MG63 (cell line): ENCODE data around the gene RABL6. TPM values are rescaled to one million over a fixed set of nuclear protein-coding genes. Genes with fewer than 3 reads are reported as not detected.
"Not testable (repeated sequence)": the region's sequence is repeated elsewhere in the genome, so short reads cannot be mapped to it uniquely, and the experiment has no call there.

Experiments
- DNase-seq: peaks from one replicate; pipeline ENCODE4 v3.0.0-alpha.2; 2020
- H3K27me3 ChIP-seq: fragments of 250-450 bp; sonication (Bioruptor Pico); 2 replicates; pipeline ENCODE4 v1.5.1; 2020; ENCODE audit warnings: mild to moderate bottlenecking, moderate library complexity
- H3K36me3 ChIP-seq: fragments of 250-450 bp; sonication (Bioruptor Pico); 2 replicates; pipeline ENCODE4 v1.5.1; 2020; ENCODE audit warnings: mild to moderate bottlenecking, moderate library complexity
- H3K4me3 ChIP-seq: fragments of 250-450 bp; sonication (Bioruptor Pico); 2 replicates; pipeline ENCODE4 v1.5.1; 2020; ENCODE audit warnings: mild to moderate bottlenecking, moderate library complexity
- H3K9me3 ChIP-seq: fragments of 250-450 bp; sonication (Bioruptor Pico); 2 replicates; pipeline ENCODE4 v1.5.1; 2020; ENCODE audit warnings: mild to moderate bottlenecking, moderate library complexity
- total RNA-seq: library from RNA; depleted of rRNA; stranded (reverse); fragments of >200 nt; shearing (Covaris generic); gene quantifications from 2 replicates; pipeline ENCODE4 v1.2.3, GENCODE V29; 2014; ENCODE audit warnings: low replicate concordance; rRNA removed

Gene RABL6
- total RNA-seq: 67.4 and 101 TPM in 2 replicates

- DNase-seq: peak; percentile 76
- Histone ChIP-seq H3K4me3 (peak within 1 kb of the TSS; percentile 84), H3K9me3 (no peaks in the 10 kb centered on the region), H3K27me3 (no peaks in the 10 kb centered on the region), H3K36me3 (peaks cover 33% of the 10 kb centered on the region)
Measured at GRCh38 chr9:136807281-136808074, at the start of gene RABL6. Gene RABL6, plus strand, starts transcription at chr9:136807948. Its CDS starts 249 bp downstream, at chr9:136808197.

GRCh38 chr9:136759001-136759400, 48.7 kb upstream of the RABL6 start:
- Histone ChIP-seq H3K4me3 (no peak overlapping the region), H3K9me3 (no peaks in the 10 kb centered on the region), H3K27me3 (no peaks in the 10 kb centered on the region), H3K36me3 (no peaks in the 10 kb centered on the region)
- no peak for DNase-seq

- no peak for DNase-seq
- Histone ChIP-seq H3K9me3 (no peaks in the 10 kb centered on the region), H3K36me3 (no peaks in the 10 kb centered on the region), H3K27me3 (no peaks in the 10 kb centered on the region), H3K4me3 (no peak overlapping the region)
Measured at GRCh38 chr9:136759436-136760325, 48.1 kb upstream of the RABL6 start.

- H3K9me3 ChIP-seq: no peaks in the 10 kb centered on the region
Measured at GRCh38 chr9:136760424-136760823, 47.3 kb upstream of the RABL6 start.

GRCh38 chr9:136760834-136761544, 46.8 kb upstream of the RABL6 start:
- peak; percentile 70 for DNase-seq
- not testable (repeated sequence) for H3K27me3 ChIP-seq, H3K36me3 ChIP-seq, H3K9me3 ChIP-seq, H3K4me3 ChIP-seq

More at GRCh38 chr9:136760424-136760823, 47.3 kb upstream of the RABL6 start:
- DNase-seq: no peak
- no peaks in the 10 kb centered on the region for H3K27me3 ChIP-seq
- H3K4me3 ChIP-seq: no peak overlapping the region
- no peaks in the 10 kb centered on the region for H3K36me3 ChIP-seq

GRCh38 chr9:136761545-136761981, 46.2 kb upstream of the RABL6 start:
- H3K27me3 ChIP-seq: no peaks in the 10 kb centered on the region
- no peaks in the 10 kb centered on the region for H3K9me3 ChIP-seq
- no peaks in the 10 kb centered on the region for H3K36me3 ChIP-seq
- no peak for DNase-seq
- H3K4me3 ChIP-seq: no peak overlapping the region

GRCh38 chr9:136762221-136762691, 45.5 kb upstream of the RABL6 start:
- Histone ChIP-seq H3K4me3 (no peak overlapping the region), H3K36me3 (no peaks in the 10 kb centered on the region), H3K27me3 (no peaks in the 10 kb centered on the region), H3K9me3 (no peaks in the 10 kb centered on the region)
- DNase-seq: no peak

GRCh38 chr9:136762915-136763648, 44.7 kb upstream of the RABL6 start:
- Histone ChIP-seq H3K9me3 (no peaks in the 10 kb centered on the region), H3K4me3 (no peak overlapping the region), H3K27me3 (peaks cover 6% of the 10 kb centered on the region; the same call in 1 of the 2 replicates), H3K36me3 (no peaks in the 10 kb centered on the region)
- DNase-seq: peak; percentile 25

GRCh38 chr9:136763649-136764035, 44.1 kb upstream of the RABL6 start:
- Histone ChIP-seq H3K27me3 (peaks cover 8% of the 10 kb centered on the region; the same call in 1 of the 2 replicates), H3K9me3 (no peaks in the 10 kb centered on the region), H3K4me3 (no peak overlapping the region), H3K36me3 (no peaks in the 10 kb centered on the region)
- DNase-seq: no peak

GRCh38 chr9:136764301-136764891, 43.4 kb upstream of the RABL6 start, which contains the start of gene LCN15:
Gene LCN15, minus strand, starts transcription at chr9:136764518. Its CDS starts 30 bp downstream, at chr9:136764488.
- Histone ChIP-seq H3K27me3 (peaks cover 10% of the 10 kb centered on the region; the same call in 1 of the 2 replicates), H3K4me3 (no peak within 1 kb of the TSS), H3K36me3 (no peaks in the 10 kb centered on the region), H3K9me3 (no peaks in the 10 kb centered on the region)
- no peak for DNase-seq

GRCh38 chr9:136765041-136765440, 42.7 kb upstream of the RABL6 start:
- Histone ChIP-seq H3K4me3 (no peak overlapping the region), H3K9me3 (no peaks in the 10 kb centered on the region)
- no peak for DNase-seq

GRCh38 chr9:136765745-136766409, 41.9 kb upstream of the RABL6 start:
- not testable (repeated sequence) for H3K4me3 ChIP-seq, H3K9me3 ChIP-seq, DNase-seq, H3K36me3 ChIP-seq
- H3K27me3 ChIP-seq: peaks cover 10% of the 10 kb centered on the region; the same call in 1 of the 2 replicates

More at GRCh38 chr9:136765041-136765440, 42.7 kb upstream of the RABL6 start:
- H3K27me3 ChIP-seq: peaks cover 10% of the 10 kb centered on the region; the same call in 1 of the 2 replicates
- no peaks in the 10 kb centered on the region for H3K36me3 ChIP-seq

- peak; percentile 58 for DNase-seq
- H3K4me3 ChIP-seq, H3K36me3 ChIP-seq, H3K9me3 ChIP-seq: not testable (repeated sequence)
- H3K27me3 ChIP-seq: peaks cover 10% of the 10 kb centered on the region; the same call in 1 of the 2 replicates
Measured at GRCh38 chr9:136766410-136767120, 41.2 kb upstream of the RABL6 start.

GRCh38 chr9:136769710-136770191, 38.0 kb upstream of the RABL6 start:
- Histone ChIP-seq H3K27me3 (peaks cover 10% of the 10 kb centered on the region; the same call in 1 of the 2 replicates), H3K9me3 (peaks cover 7% of the 10 kb centered on the region; the same call in 1 of the 2 replicates)
- no peak for DNase-seq

More at GRCh38 chr9:136769710-136770191, 38.0 kb upstream of the RABL6 start:
- no peak overlapping the region for H3K4me3 ChIP-seq
- H3K36me3 ChIP-seq: no peaks in the 10 kb centered on the region
